Caki2 (cell line): Measurements from ENCODE around the gene PPP1R9A. TPM values are rescaled to one million over a fixed set of nuclear protein-coding genes. Genes with fewer than 3 reads are reported as not detected.

ENCODE experiments used
- DNase-seq: peaks from one replicate; pipeline ENCODE4 v3.0.0-alpha.2; 2015; ENCODE audit warnings: low read depth
- in situ Hi-C: cut with HindIII; loops from 2 replicates; pipeline ENCODE4 v1.10.0; 2016; ENCODE audit warnings: low sequenced_read_pairs, low pct_unique_long_range_greater_than_20kb, mixed read lengths
- total RNA-seq: library from RNA; depleted of rRNA; stranded (reverse); fragments of >200 nt; shearing (Covaris generic); gene quantifications from 2 replicates; pipeline ENCODE4 v1.2.3, GENCODE V29; 2014; ENCODE audit warnings: low replicate concordance; rRNA removed

The PPP1R9A gene
- 8.2 and 10.8 TPM in 2 replicates for total RNA-seq

DNA sequence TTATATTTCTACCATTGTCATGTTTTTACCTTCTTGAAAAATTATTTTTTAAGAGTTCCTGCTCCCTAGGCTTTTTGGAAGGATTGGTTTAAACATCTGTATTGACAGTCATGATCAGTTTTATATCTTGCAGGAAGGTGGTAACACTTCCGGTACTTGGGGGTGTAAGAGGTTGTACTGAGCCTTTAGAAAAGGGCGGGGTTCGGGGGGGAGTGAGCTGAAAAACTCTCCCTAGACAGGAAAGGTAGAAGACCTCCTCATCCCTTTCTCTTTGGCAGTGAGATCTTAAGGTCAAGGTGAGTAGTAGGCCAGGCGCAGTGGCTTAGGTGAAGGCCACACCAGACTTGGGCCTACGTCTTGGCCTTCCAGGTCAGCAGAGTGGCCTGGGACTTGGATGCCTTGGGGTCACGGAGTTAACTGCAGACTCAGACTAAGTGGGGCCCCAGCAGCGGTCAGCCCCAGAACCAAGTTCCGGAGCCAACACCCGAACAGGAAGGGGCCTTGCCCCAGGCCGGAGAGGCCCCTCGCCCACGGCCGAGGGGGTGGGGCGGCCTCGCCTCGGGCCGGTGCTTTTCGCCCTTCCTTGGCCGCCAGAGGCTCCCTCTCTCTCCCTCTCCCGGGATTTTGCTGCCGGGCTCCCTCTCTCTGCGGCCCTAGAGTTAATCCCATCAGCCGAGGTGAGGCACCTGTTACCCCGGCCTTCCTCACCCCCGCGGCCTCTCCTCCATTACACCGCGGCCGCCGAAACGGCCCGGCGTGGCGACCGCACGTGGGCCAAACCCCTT is at the start of gene PPP1R9A:
Gene PPP1R9A (plus strand): TSS at position 569 of the 785 bp plus-strand sequence. CDS start 2,520 bp downstream, outside the sequence.
- in situ Hi-C loops: no loop called here
- peak; percentile 82 for DNase-seq

DNA sequence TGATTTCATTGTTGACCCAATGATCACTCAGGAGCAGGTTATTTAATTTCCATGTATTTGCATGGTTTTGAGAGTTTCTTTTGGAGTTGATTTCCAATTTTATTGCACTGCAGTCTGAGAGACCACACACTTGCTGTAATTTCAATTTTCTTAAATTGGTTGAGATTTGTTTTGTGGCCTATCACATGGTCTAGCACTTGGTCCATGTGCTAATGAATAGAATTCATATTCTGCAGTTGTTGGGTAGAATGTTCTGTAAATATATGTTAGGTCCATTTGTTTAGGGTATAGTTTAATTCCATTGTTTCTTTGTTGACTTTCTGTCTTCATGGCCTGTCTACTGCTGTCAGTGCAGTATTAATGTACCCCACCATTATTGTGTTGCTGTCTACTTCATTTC is 36.3 kb upstream of the PPP1R9A start:
- in situ Hi-C loops: no loop called here
- no peak for DNase-seq

DNA sequence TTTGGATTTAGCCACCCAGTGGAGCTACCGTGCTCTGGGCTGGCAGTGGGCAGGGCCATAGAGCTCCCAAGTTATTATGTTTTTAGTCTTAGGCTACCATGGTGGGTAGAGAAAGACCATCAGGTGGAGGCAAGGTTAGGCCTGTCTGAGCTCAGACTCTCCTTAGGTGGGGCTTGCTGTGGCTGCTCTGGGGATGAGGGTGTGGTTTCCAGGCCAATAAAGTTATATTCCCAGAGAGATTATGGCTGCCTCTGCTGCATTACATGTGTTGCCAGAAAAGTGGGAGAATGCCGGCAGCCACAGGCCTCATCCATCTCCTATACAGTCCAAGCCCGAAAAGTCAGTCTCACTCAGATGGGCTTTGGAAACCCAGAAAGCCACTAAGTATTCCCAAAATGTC is 34.2 kb upstream of the PPP1R9A start:
- no peak for DNase-seq

DNA sequence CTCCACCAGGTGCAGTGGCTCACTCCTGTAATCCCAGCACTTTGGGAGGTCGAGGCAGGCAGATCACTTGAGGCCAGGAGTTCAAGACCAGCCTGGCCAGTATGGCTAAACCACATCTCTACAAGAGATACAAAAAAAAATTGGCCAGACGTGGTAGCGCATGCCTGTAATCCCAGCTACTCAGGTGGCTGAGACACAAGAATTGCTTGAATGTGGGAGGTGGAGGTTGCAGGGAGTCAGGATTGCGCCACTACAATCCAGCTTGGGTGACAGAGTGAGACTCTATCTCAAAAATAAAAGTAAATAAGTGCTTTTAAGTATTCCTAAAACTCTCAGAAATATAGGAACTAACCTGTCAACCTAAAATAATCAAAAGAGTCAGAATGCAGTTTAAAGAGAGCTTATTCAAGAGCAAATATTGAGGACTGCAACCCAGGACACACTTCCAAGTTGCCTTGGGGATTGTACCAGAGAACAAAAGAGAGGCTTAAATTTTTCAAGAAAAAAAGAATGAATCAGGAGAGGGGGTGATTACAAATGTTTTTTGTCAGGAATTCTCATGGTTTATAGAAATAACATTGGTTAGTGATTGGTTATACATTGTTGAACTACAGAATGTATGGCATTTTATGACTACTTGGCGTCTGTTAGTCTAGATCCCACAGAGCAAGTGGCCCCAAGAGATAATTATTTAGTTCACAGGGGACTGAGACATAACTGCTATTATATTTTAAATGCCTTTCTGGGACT is 33.2 kb upstream of the PPP1R9A start:
- in situ Hi-C loops: no loop called here

More for the DNA sequence above, 34.2 kb upstream of the PPP1R9A start:
- in situ Hi-C loops: no loop called here

DNA sequence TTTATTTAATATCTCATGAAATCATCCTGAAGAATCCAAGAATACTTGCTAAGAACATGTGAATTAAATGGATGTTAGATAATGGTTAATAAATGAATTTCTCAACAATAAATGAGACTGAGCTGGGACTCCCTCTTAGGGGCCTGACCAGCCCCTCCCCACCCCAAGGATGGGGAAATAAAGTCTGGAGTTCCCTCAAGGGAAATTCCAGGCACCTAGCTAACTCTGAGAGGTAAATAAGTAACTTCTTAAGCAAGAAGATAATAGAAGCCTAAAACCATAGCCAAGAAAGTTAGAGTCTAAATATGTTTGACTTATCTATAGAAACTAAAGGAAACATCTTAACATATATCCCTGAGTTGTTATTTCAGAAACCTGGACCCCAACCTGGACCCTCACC is 32.2 kb upstream of the PPP1R9A start:
- DNase-seq: no peak
- in situ Hi-C loops: no loop called here

More for the DNA sequence above, 33.2 kb upstream of the PPP1R9A start:
- DNase-seq: no peak

DNA sequence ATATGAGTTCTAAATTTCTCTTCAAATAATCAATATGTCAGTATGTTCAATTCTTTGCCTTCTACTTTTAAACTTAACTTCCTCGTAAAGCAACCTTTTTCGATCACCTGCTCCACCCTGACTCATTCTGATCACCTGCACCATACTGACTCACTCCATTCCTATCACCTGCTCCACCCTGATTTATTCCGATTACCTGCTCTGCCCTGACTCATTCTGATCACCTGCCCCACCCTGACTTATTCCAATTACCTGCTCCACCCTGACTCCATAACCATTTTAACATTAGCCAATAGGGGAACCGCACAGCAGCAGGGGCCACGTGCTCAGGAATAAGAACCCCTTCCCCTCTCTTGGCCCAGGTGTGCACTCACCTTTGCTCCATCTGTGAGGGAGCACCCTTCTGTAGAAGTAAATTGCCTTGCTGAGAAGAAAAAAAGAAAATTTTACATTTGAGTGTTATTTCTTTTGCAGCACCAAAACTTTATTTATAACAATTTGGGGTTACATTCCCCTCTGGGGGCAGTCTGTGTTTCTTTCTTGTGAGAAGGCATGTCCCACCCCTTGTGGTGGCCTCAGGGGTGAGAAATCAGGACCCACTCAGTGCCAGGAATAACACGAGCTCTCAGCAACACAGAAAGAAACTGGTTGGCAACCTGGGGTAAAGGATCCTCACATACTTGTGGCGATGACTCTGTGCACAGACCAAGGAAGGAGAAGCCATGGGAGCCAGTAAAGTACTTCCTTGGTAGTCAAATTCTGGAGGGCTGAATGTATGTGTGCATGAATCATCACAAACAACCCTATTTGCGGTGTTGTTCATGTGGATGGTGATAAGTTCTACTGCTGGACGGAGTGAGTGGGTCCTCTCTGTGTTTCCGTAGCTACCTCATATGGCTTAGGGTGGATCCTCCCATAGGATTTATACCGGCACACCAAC is 29.4 kb upstream of the PPP1R9A start:
- in situ Hi-C loops: no loop called here
- DNase-seq: no peak

DNA sequence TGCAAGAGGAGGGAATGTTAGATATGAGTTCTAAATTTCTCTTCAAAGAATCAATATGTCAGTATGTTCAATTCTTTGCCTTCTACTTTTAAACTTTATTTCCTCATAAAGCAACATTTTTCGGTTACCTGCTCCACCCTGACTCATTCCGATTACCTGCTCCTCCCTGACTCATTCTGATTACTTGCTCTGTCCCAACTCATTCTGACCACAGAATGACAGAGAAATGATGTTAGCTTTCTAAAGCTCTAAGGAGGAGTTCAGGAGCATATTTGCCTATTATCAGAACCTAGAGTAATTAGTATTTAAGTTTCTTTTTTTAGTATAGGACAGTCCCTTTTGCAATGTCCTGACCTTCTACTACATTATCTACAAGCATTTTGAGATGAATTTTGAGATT is 24.5 kb upstream of the PPP1R9A start:
- in situ Hi-C loops: no loop called here
- no peak for DNase-seq

DNA sequence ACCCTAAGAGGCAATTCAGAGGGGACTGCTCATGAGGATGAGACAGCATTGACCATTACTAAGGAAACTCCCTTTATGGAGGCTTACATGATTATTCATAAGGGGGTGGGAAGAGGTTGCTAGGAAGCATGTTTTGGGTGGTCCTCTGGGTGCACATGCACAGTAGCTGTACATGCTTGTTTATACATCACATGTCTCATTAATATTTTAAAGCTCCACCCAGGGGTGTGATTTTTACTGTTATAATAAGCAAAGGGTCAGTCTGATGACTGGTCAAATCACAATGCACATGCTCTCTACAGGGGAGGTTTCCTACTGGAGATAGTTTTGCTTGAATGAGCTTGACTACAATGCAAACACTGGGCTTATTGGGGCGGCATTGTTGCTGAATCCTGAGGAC is 23.8 kb upstream of the PPP1R9A start:
- in situ Hi-C loops: no loop called here
- DNase-seq: peak; percentile 84

DNA sequence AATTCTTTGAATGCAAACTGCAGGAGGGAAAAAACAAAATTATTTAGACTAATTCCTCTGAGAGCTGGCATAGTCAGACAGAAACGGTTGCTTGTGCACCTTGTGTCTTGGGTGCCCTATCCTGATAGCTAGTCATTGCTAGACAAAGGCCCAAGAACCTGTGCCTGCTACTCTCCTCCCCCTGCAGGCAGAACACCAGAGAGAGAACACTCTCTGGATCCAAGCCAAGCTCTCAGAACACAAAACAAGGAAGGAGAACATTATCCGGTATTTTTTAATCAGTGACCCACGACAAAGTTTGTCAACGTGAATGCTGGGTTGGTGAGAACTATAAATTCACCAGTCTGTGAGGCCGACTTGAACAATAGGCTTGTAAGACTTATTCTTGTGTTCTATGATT is 18.8 kb upstream of the PPP1R9A start:
- in situ Hi-C loops: no loop called here
- peak; percentile 90 for DNase-seq

DNA sequence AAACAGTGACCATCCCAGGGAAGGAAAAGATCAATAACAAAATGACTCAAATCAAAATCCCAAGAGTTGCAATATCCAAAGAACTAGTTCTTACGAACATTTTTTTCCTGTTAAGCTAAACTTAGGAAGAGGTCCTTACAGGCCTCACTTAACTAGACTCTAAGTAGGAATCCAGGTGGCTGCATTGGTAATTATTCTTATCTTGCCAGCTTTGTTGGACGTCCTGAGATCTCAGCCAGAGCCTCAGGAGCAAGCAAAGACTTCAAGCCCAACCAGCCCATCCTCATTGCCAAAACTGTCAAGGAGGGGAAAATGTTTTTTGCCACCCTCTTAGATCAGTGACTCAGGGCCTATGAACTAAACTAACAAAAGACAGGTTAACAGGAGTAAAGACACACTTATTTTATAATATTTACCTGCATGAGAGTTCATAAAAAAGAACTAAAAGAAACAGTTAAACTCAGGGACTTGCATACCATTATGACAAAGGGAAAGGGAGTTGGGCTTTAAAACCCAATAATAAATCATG is 18.3 kb upstream of the PPP1R9A start:
- DNase-seq: no peak
- in situ Hi-C loops: no loop called here

DNA sequence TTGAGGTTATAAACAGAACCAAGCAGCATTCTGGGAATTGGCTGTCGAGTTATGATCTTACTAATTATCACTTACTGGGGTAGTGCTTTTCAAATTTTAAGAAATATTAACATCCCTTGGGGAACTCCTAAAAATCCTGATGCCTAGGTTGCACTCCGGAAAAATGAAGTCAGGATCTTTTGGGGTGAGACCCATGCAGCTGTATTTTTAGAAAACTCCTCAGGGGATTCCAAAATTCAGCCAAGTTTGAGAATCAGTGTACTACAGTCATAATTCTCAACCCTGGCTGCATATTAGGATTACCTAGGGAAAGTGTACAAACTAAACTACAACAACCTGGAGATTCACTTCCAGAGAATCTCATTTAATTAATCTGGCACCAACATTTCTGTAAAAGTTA is 17.2 kb upstream of the PPP1R9A start:
- no peak for DNase-seq
- in situ Hi-C loops: no loop called here

DNA sequence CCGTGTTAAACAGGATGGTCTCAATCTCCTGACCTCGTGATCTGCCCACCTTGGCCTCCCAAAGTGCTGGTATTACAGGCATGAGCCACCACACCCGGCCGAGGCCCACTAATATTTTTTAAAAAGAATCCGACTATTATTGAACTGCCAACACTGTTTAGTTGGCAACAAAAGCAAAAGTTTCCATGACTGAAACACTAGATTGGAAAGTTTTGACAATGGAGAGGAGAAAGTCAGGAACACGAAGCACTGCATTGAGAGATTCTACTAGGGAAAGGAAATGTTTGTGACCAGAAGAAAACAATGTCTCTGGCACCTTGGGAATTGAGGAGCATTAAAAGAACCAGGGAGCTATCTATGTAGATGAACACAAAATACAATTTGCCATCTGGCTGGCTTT is 13.7 kb upstream of the PPP1R9A start:
- in situ Hi-C loops: no loop called here

DNA sequence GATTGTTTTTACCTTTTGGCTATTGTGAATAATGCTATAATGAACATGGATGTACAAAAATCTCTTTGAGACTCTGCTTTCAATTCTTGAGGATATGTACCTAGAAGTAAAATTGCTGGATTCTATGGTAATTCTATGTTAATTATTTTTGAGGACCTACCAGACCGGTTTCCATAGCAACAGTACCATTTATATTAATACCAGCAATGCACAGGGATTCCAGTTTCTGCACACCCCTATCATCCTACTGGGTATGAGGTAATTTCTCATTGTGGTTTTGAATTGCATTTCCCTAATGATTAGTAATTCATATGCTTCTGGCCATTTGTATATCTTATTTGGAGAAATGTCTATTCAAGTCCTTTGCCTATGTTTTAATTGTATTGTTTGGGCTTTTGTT is 9.9 kb upstream of the PPP1R9A start:
- in situ Hi-C loops: no loop called here
- no peak for DNase-seq

More for the DNA sequence above, 13.7 kb upstream of the PPP1R9A start:
- no peak for DNase-seq

DNA sequence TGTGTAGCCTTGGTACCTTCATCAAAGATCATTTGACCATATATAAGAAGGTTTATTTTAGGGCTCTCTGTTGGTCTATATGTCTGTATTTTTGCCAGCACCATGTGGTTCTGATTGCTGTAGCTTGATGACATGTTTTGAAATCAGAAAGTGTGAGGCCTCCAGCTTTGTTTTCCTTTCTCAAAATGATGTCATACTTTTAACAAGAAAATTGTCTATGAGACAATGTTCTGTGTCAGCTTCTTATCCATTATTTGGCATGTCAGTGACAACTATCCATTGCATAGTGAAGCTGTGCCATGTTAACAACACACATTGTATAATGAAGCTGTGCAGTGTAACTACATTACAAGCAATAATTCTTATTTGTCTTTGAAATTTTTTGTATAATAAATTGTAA is 9.1 kb upstream of the PPP1R9A start:
- no peak for DNase-seq
- in situ Hi-C loops: no loop called here

DNA sequence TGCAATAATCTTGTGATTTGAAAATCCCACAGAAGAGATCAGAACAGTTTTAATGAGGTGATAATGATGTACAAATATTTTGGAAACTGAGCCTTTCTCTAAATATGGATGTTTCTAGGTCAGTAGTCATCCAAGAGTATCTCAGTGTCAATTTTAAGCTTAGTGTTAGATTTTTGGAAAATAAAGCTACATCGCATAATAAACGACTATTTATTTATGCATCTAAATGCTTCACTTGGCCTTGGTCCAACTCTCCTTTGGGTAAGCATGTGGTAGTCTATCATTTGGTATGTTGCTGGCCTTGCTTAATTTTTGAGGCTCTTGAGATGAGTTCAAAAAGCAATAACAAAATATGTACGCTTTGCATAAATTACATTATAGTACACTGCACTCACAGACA is 5.4 kb upstream of the PPP1R9A start:
- DNase-seq: no peak
- in situ Hi-C loops: no loop called here

DNA sequence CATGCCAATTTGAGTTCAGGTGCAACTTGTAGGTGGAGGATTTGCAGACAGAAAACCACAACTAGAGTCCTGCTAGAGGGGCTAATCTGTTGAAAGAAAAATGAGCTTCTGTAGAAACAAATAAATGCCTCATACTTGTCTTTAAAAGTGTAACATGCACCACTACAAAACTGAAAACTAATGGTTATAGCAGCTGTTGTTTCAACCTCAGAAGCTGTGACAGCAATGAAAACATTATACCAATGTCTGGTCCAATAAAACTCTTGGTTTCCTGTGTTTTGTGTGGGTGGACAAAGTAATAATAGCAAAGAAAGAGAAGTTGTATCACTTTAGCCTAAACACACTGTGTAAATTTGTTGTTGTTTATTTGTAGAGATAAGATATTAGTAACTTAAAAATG is 3.4 kb upstream of the PPP1R9A start:
- no peak for DNase-seq
- in situ Hi-C loops: no loop called here

DNA sequence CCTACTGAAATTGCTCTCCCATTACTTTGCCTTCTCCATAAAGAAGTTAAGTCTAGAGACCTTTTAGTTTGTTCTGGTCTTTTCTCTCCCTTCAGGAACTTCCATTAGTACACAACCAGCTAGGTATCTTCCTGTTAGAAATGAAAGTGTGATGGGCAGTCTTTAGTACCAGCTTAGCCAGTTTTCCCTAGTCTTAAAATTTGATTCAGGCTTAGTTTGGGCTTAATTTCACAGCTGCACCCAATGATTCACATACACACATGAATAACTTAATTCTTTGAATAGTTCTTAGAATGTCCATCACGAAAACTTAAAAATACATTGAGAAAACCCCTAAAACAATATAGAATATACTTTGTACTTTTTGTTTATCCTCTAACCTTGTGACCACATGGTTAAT is 2.4 kb upstream of the PPP1R9A start:
- DNase-seq: no peak
- in situ Hi-C loops: no loop called here

DNA sequence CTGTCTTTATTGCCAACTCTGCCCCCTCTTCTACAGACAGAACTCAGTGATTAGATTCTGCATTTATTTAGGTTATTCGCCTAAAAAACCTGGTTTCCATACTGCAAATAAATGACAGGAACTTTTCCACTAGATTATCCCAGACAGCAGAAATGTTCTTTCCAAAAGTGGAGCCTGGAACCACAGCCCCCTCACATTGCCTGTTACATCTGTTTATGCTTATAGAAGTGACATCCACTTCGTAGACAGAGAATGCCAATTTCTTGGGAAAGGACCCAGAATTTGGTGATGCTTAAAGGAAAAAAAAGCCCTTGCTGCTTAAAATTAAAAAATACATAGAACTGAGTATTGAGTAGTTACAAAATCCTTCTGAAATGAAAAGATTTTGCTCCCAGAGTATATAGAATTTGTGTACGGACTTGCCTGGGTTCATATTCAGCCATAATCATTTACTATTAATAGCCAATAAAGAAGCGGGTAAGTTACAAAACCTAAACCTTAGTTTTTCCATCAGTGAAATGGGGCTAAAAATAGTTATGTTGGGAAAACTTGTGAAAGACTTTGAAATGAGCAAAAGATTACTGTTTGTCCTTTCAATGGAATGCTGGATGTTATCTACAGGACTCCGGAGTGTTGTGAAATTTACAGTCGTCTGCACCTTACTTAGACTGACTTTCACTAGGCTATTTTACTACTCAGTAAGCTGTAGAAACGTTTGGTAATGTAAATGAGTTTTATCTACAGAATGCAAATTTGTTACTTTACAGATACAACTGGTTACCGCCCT is 1.1 kb upstream of the PPP1R9A start:
- DNase-seq: no peak
- in situ Hi-C loops: no loop called here
